Activated CD4-positive, CD25-positive, alpha-beta regulatory T cell treated with anti-CD3 and anti-CD28 coated beads, Interleukin-2, amount 50 U/mL, for 16 hours (primary cell): ENCODE results near the gene TM4SF5.
"Not testable (repeated sequence)": the region's sequence is repeated elsewhere in the genome, so short reads cannot be mapped to it uniquely, and the experiment has no call there.

Experiments used
- DNase-seq: peaks from one replicate; pipeline ENCODE4 v3.0.0-alpha.2; 2020; ENCODE audit warnings: low read depth, low spot score

The TM4SF5 gene

GRCh38 chr17:4789951-4790704 lies 18.4 kb downstream of the TM4SF5 start:
- DNase-seq: peak; percentile 53

GRCh38 chr17:4790705-4791088 lies 19.0 kb downstream of the TM4SF5 start:
- no peak for DNase-seq

- DNase-seq: no peak
These were observed 23.5 kb downstream of the TM4SF5 start for GRCh38 chr17:4795168-4795567.

- no peak for DNase-seq
These were observed 24.9 kb downstream of the TM4SF5 start for GRCh38 chr17:4796552-4796920.

GRCh38 chr17:4800462-4801196 lies 28.9 kb downstream of the TM4SF5 start:
- DNase-seq: no peak

GRCh38 chr17:4802228-4802627 lies 30.5 kb downstream of the TM4SF5 start, which contains the start of gene C17orf114:
C17orf114 (minus strand) TSS chr17:4802328.
- no peak for DNase-seq

- DNase-seq: no peak
These were observed 34.7 kb downstream of the TM4SF5 start for GRCh38 chr17:4806456-4806776.

GRCh38 chr17:4806777-4807604 lies 35.3 kb downstream of the TM4SF5 start, which contains the start of gene PLD2:
PLD2 (plus strand) TSS chr17:4807152; CDS start chr17:4807773, 621 bp downstream.
- DNase-seq: peak; percentile 69

GRCh38 chr17:4807605-4808377 lies 36.1 kb downstream of the TM4SF5 start:
- DNase-seq: no peak

GRCh38 chr17:4808378-4808767 lies 36.7 kb downstream of the TM4SF5 start:
- no peak for DNase-seq

GRCh38 chr17:4810696-4811290 lies 39.1 kb downstream of the TM4SF5 start:
- DNase-seq: no peak

- no peak for DNase-seq
These were observed 39.8 kb downstream of the TM4SF5 start for GRCh38 chr17:4811471-4811870.

- DNase-seq: no peak
These were observed 41.0 kb downstream of the TM4SF5 start for GRCh38 chr17:4812690-4813089.

GRCh38 chr17:4815043-4815675 lies 43.5 kb downstream of the TM4SF5 start:
- no peak for DNase-seq

GRCh38 chr17:4816826-4817225 lies 45.1 kb downstream of the TM4SF5 start:
- no peak for DNase-seq

- DNase-seq: no peak
These were observed 46.6 kb downstream of the TM4SF5 start for GRCh38 chr17:4818276-4818675.

GRCh38 chr17:4822835-4823234 lies 51.1 kb downstream of the TM4SF5 start:
- no peak for DNase-seq

GRCh38 chr17:4823373-4824089 lies 51.8 kb downstream of the TM4SF5 start:
- no peak for DNase-seq

- DNase-seq: no peak
These were observed 55.7 kb downstream of the TM4SF5 start for GRCh38 chr17:4827399-4827798.

GRCh38 chr17:4832829-4833177 lies 61.1 kb downstream of the TM4SF5 start:
- DNase-seq: not testable (repeated sequence)
